ENCODE results near the gene THBS3. TPM values are rescaled to one million over a fixed set of nuclear protein-coding genes. Genes with fewer than 3 reads are reported as not detected.

THBS3 gene
- total and polyA plus RNA-seq, 2 of the 13 experiments (the other 11 are each of a cell fraction or from before 2014, with no cell fraction given): 0.86 to 3.6 TPM

GRCh38 chr1:155227261-155228095 lies 19.8 kb upstream of the THBS3 start (continued):
- no peak for TF ChIP-seq PLRG1 (conservative IDR thresholded peaks at IDR 0.05)
- peak; percentile 23; the same call in 1 of the 2 replicates for TF ChIP-seq ZNF350 (CRISPR knock-in tag; IDR thresholded peaks at IDR 0.05; ENCODE audit: borderline replicate concordance, low read depth)
- no peak for TF ChIP-seq ZNF12 (CRISPR knock-in tag; IDR thresholded peaks at IDR 0.05)
- peak; percentile 99 for TF ChIP-seq ZNF740 (CRISPR knock-in tag; IDR thresholded peaks at IDR 0.05)
- no peak for TF ChIP-seq JUN (CRISPR knock-in tag; IDR thresholded peaks at IDR 0.05)
- TF ChIP-seq ATF6 (CRISPR knock-in tag; conservative IDR thresholded peaks at IDR 0.05): no peak
- no peak for TF ChIP-seq PRDM15 (CRISPR knock-in tag; IDR thresholded peaks at IDR 0.05)
- TF ChIP-seq SIN3A (IDR thresholded peaks at IDR 0.05; ENCODE audit: borderline replicate concordance, low read depth, low read length): no peak
- no peak for TF ChIP-seq ZNF567 (CRISPR knock-in tag; IDR thresholded peaks at IDR 0.05; ENCODE audit: borderline replicate concordance)
- no peak for TF ChIP-seq ARNT (IDR thresholded peaks at IDR 0.05)
- no peak for TF ChIP-seq KDM1A (CRISPR knock-in tag; IDR thresholded peaks at IDR 0.05)
- TF ChIP-seq ZNF816 (CRISPR knock-in tag; IDR thresholded peaks at IDR 0.05; ENCODE audit: borderline replicate concordance): no peak
- no peak for TF ChIP-seq LRRFIP1 (CRISPR knock-in tag; conservative IDR thresholded peaks at IDR 0.05)
- no peak for TF ChIP-seq ZNF510 (CRISPR knock-in tag; IDR thresholded peaks at IDR 0.05; ENCODE audit: low read depth)
- TF ChIP-seq STAT6 (CRISPR knock-in tag; IDR thresholded peaks at IDR 0.05; ENCODE audit: borderline replicate concordance): no peak
- TF ChIP-seq ZNF841 (CRISPR knock-in tag; IDR thresholded peaks at IDR 0.05; ENCODE audit: borderline replicate concordance): no peak
- no peak for TF ChIP-seq ZNF766 (CRISPR knock-in tag; IDR thresholded peaks at IDR 0.05; ENCODE audit: borderline replicate concordance)
- TF ChIP-seq SAFB2 (CRISPR knock-in tag; IDR thresholded peaks at IDR 0.05; ENCODE audit: borderline replicate concordance, low read depth): no peak
